SK-N-SH treated with all-trans-retinoic acid at 6 μM for 48 hours (cell line): ENCODE data around the gene TACR1.

ENCODE experiments used
- ARNTL ChIP-seq: fragments of 450-650 bp; formaldehyde crosslinking; IDR thresholded peaks from 2 replicates; pipeline ENCODE4 v1.5.0; 2020; ENCODE audit warnings: low read depth, mild to moderate bottlenecking, moderate library complexity, borderline replicate concordance
- BACH2 ChIP-seq: fragments of 250-450 bp; sonication (Bioruptor Pico); IDR thresholded peaks from 2 replicates; pipeline ENCODE4 v1.9.0; 2021; ENCODE audit warnings: mild to moderate bottlenecking, borderline replicate concordance
- GLIS3 ChIP-seq: fragments of 250-450 bp; sonication (Bioruptor Pico); IDR thresholded peaks from 2 replicates; pipeline ENCODE4 v1.5.0; 2020; ENCODE audit warnings: mild to moderate bottlenecking, moderate library complexity
- ISL1 ChIP-seq: fragments of 250-450 bp; sonication (Bioruptor Pico); IDR thresholded peaks from 2 replicates; pipeline ENCODE4 v2.1.2; 2022; ENCODE audit warnings: mild to moderate bottlenecking, moderate library complexity
- TCF4 ChIP-seq: fragments of 250-450 bp; sonication (Bioruptor Pico); IDR thresholded peaks from 2 replicates; pipeline ENCODE4 v1.8.0; 2021; ENCODE audit warnings: mild to moderate bottlenecking, moderate library complexity, borderline replicate concordance
- ZFP3 ChIP-seq: fragments of 250-450 bp; sonication (Bioruptor Pico); IDR thresholded peaks from 2 replicates; pipeline ENCODE4 v1.5.0; 2020; ENCODE audit warnings: mild to moderate bottlenecking, moderate library complexity
- TF ChIP-seq, protein P1 (sequence below): fragments of 250-450 bp; sonication (Bioruptor Pico); IDR thresholded peaks from 2 replicates; pipeline ENCODE4 v1.8.0; 2020; ENCODE audit warnings: mild to moderate bottlenecking, moderate library complexity, borderline replicate concordance

DNA sequence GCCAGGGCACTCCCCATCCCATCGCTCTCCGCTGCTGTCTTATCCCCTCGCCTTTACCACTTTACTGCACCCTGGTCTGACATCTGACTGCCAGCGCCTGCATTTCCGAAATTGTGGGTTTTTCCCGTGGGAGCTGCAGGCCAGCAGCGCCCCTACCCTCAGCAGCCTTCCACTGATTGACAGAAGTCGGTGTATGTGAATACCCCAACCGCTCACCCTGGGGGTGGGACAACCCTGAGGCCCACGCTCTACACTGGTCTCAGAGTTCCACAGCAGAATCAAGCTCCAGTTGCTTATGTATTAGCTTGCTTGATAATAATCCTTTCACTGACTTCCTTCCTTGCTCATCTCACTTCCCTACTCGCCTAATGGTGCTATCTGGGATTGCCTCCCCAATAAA lies 178.8 kb downstream of the TACR1 start:
- TF ChIP-seq TCF4 (CRISPR knock-in tag) (no peak), ARNTL (no peak), ISL1 (CRISPR knock-in tag) (no peak), GLIS3 (no peak), ZFP3 (CRISPR knock-in tag) (no peak), BACH2 (CRISPR knock-in tag) (no peak)
- TF ChIP-seq, protein P1, sequence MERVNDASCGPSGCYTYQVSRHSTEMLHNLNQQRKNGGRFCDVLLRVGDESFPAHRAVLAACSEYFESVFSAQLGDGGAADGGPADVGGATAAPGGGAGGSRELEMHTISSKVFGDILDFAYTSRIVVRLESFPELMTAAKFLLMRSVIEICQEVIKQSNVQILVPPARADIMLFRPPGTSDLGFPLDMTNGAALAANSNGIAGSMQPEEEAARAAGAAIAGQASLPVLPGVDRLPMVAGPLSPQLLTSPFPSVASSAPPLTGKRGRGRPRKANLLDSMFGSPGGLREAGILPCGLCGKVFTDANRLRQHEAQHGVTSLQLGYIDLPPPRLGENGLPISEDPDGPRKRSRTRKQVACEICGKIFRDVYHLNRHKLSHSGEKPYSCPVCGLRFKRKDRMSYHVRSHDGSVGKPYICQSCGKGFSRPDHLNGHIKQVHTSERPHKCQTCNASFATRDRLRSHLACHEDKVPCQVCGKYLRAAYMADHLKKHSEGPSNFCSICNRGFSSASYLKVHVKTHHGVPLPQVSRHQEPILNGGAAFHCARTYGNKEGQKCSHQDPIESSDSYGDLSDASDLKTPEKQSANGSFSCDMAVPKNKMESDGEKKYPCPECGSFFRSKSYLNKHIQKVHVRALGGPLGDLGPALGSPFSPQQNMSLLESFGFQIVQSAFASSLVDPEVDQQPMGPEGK (CRISPR knock-in tag) = no peak
